HCT116 (cell line): ENCODE results near the gene NCKAP5. TPM values are rescaled to one million over a fixed set of nuclear protein-coding genes. Genes with fewer than 3 reads are reported as not detected.

Experiments used
- ATAC-seq: fragments of 200-7000 bp; cut with Tn5 transposase; 2 replicates; pipeline ENCODE4 v1.9.1; 2020; ENCODE audit warnings: mild to moderate bottlenecking, moderate library complexity
- BruUV-seq: library from RNA; stranded (reverse); fragments of 400-500 nt; replicated peaks from 2 replicates; lab custom pipeline; 2021; lab: Mats Ljungman, UMichigan
- CTCF ChIA-PET: fragments of 300-600 bp; sonication (Branson Sonifier 250); formaldehyde crosslinking; loops from one replicate; lab custom pipeline; 2021; ENCODE audit warnings: antibody characterized with exemption; lab: Charles Lee
- POLR2A ChIA-PET: fragments of 300-600, 350-600 bp; sonication (Branson Sonifier 250); formaldehyde crosslinking; loops from one replicate; lab custom pipeline; 2021; ENCODE audit warnings: antibody characterized with exemption; lab: Charles Lee
- RAD21 ChIA-PET, 2 experiments: fragments of 300-600 bp; sonication (Branson Sonifier 250); formaldehyde crosslinking; loops; one replicate each; lab custom pipeline; 2023; ENCODE audit warnings: low total read pairs in 2 of 2; ENCODE audit not compliant: uncharacterized antibody in 2 of 2, unreplicated experiment in 2 of 2, low non-redundant PET in 1 of 2; lab: Charles Lee
- DNase-seq: peaks from one replicate; pipeline ENCODE4 v3.0.0-alpha.2; 2010; ENCODE audit warnings: low read depth, low spot score
- H2AFZ ChIP-seq: fragments of 200-600 bp; shearing (Covaris generic), sonication (generic); 2 replicates; pipeline ENCODE4 v1.6.1; 2017; ENCODE audit warnings: low read depth, mixed run types, mixed read lengths, antibody characterized with exemption, low read length; ENCODE audit not compliant: poor library complexity, severe bottlenecking
- H3K27ac ChIP-seq: 2 replicates; pipeline ENCODE4 v1.5.1; 2012; ENCODE audit warnings: low read depth, low read length
- H3K27me3 ChIP-seq: fragments of 200-600 bp; sonication (generic); 2 replicates; pipeline ENCODE4 v1.6.1; 2016; ENCODE audit warnings: mixed run types, low read length, mixed read lengths; ENCODE audit not compliant: insufficient read depth
- H3K36me3 ChIP-seq, 2 experiments: fragments of 200-500 bp in 1 of 2; fragments of 200-600 bp in 1 of 2; sonication (Bioruptor generic) in 1 of 2; sonication (generic) in 1 of 2; 2 replicates each; pipeline versions ENCODE4 v1.5.1 to v1.6.1; 2014 to 2016; ENCODE audit warnings: low read length in 2 of 2, inconsistent platforms in 1 of 2, mixed read lengths in 1 of 2, mixed run types in 1 of 2; ENCODE audit not compliant: insufficient read depth in 2 of 2, control insufficient read depth in 1 of 2
- H3K4me1 ChIP-seq, 2 experiments: fragments of 200-600 bp in 1 of 2; sonication (generic) in 1 of 2; 2 replicates each; pipeline versions ENCODE4 v1.5.1 to v1.6.1; 2012 to 2017; ENCODE audit warnings: low read length in 2 of 2, inconsistent platforms in 1 of 2, mild to moderate bottlenecking in 1 of 2, mixed read lengths in 1 of 2, mixed run types in 1 of 2, moderate library complexity in 1 of 2; ENCODE audit not compliant: insufficient read depth in 2 of 2, control insufficient read depth in 1 of 2
- H3K4me2 ChIP-seq: fragments of 200-600 bp; sonication (generic); 2 replicates; pipeline ENCODE4 v1.6.1; 2017; ENCODE audit warnings: mixed run types, low read length, mixed read lengths
- H3K4me3 ChIP-seq, 2 experiments: fragments of 200-600 bp in 1 of 2; sonication (generic) in 1 of 2; replicated peaks in 1 of 2; 2 replicates each; pipeline ENCODE4 v1.5.1; 2011 to 2016; ENCODE audit warnings: low read length in 2 of 2, control low read depth in 1 of 2, low read depth in 1 of 2, mild to moderate bottlenecking in 1 of 2, mixed read lengths in 1 of 2, mixed run types in 1 of 2
- H3K79me2 ChIP-seq: fragments of 200-600 bp; sonication (generic); 2 replicates; pipeline ENCODE4 v1.6.1; 2017; ENCODE audit warnings: mild to moderate bottlenecking, mixed run types, low read length, moderate library complexity, mixed read lengths; ENCODE audit not compliant: insufficient read depth
- H3K9ac ChIP-seq: fragments of 200-600 bp; sonication (generic); 2 replicates; pipeline ENCODE4 v1.6.1; 2016; ENCODE audit warnings: low read length, mixed read lengths
- H3K9me2 ChIP-seq: fragments of 200-600 bp; sonication (generic), shearing (Covaris generic); 2 replicates; pipeline ENCODE4 v1.6.1; 2017; ENCODE audit warnings: mixed run types, mild to moderate bottlenecking, moderate library complexity; ENCODE audit not compliant: insufficient read depth
- H3K9me3 ChIP-seq, 2 experiments: fragments of 200-500 bp in 1 of 2; fragments of 200-600 bp in 1 of 2; sonication (Bioruptor generic) in 1 of 2; sonication (generic) in 1 of 2; 2 replicates each; pipeline ENCODE4 v1.6.1; 2014 to 2017; ENCODE audit warnings: low read length in 2 of 2, mixed read lengths in 2 of 2, inconsistent platforms in 1 of 2, low read depth in 1 of 2, mild to moderate bottlenecking in 1 of 2, mixed run types in 1 of 2, moderate library complexity in 1 of 2; ENCODE audit not compliant: control insufficient read depth in 1 of 2, insufficient read depth in 1 of 2
- H4K20me1 ChIP-seq: fragments of 200-600 bp; sonication (generic), shearing (Covaris generic); 2 replicates; pipeline ENCODE4 v1.6.1; 2017; ENCODE audit warnings: mixed run types, mild to moderate bottlenecking, moderate library complexity; ENCODE audit not compliant: insufficient read depth
- CBX3 ChIP-seq: IDR thresholded peaks from 2 replicates; pipeline ENCODE4 v1.6.1; 2012; ENCODE audit warnings: low read depth
- CEBPB ChIP-seq: IDR thresholded peaks from 2 replicates; pipeline ENCODE4 v1.6.1; 2012; ENCODE audit warnings: low read depth
- EGR1 ChIP-seq: IDR thresholded peaks from 2 replicates; pipeline ENCODE4 v1.6.1; 2012; ENCODE audit warnings: low read depth
- ELF1 ChIP-seq: IDR thresholded peaks from 2 replicates; pipeline ENCODE4 v1.6.1; 2012; ENCODE audit warnings: low read depth, borderline replicate concordance
- EZH2 ChIP-seq: fragments of 200-600 bp; sonication (generic); IDR thresholded peaks from 2 replicates; pipeline ENCODE4 v1.6.1; 2017; ENCODE audit warnings: antibody characterized with exemption, mixed run types
- FOSL1 ChIP-seq: IDR thresholded peaks from 2 replicates; pipeline ENCODE4 v1.6.1; 2012; ENCODE audit warnings: low read depth
- RAD21 ChIP-seq: IDR thresholded peaks from 2 replicates; pipeline ENCODE4 v1.6.1; 2012; ENCODE audit warnings: low read depth, mild to moderate bottlenecking
- SIN3A ChIP-seq: IDR thresholded peaks from 2 replicates; pipeline ENCODE4 v1.6.1; 2012; ENCODE audit warnings: low read depth
- SP1 ChIP-seq: IDR thresholded peaks from 2 replicates; pipeline ENCODE4 v1.6.1; 2012; ENCODE audit warnings: low read depth
- SRF ChIP-seq: IDR thresholded peaks from 2 replicates; pipeline ENCODE4 v1.6.1; 2012; ENCODE audit warnings: low read depth
- TCF7L2 ChIP-seq: IDR thresholded peaks from 2 replicates; pipeline ENCODE4 v1.7.0; 2011; ENCODE audit warnings: borderline replicate concordance, inconsistent platforms; ENCODE audit not compliant: insufficient read depth, insufficient read length; ENCODE audit errors: extremely low read depth
- ZNF274 ChIP-seq: fragments of 200-500 bp; sonication (Bioruptor generic); IDR thresholded peaks from 2 replicates; pipeline ENCODE4 v1.6.1; 2014; ENCODE audit warnings: mild to moderate bottlenecking, low read depth, low read length, inconsistent platforms
- intact Hi-C: fragments of 100-400 bp; cut with micrococcal nuclease; formaldehyde crosslinking; loops from 2 replicates; pipeline ENCODE4 v1.10.0; 2022
- total RNA-seq: library from RNA; stranded (reverse); gene quantifications from one replicate; pipeline ENCODE4 v1.2.1, GENCODE V29; 2021; ENCODE audit not compliant: unreplicated experiment
- TF ChIP-seq, protein P1 (sequence below): IDR thresholded peaks from 2 replicates; pipeline ENCODE4 v1.6.1; 2012
- TF ChIP-seq, protein P2 (sequence below): IDR thresholded peaks from 2 replicates; pipeline ENCODE4 v1.6.1; 2011; ENCODE audit warnings: mild to moderate bottlenecking, low read length, moderate library complexity; ENCODE audit not compliant: insufficient replicate concordance; ENCODE audit errors: extremely low read depth
- TF ChIP-seq, protein P3 (sequence below): IDR thresholded peaks from 2 replicates; pipeline ENCODE4 v1.6.1; 2012; ENCODE audit warnings: low read depth
- TF ChIP-seq, protein P4 (sequence below): IDR thresholded peaks from 2 replicates; pipeline ENCODE4 v1.6.1; 2012

NCKAP5 gene
- total RNA-seq, 1 experiment from 2014 or later, result 0.30 TPM

DNA sequence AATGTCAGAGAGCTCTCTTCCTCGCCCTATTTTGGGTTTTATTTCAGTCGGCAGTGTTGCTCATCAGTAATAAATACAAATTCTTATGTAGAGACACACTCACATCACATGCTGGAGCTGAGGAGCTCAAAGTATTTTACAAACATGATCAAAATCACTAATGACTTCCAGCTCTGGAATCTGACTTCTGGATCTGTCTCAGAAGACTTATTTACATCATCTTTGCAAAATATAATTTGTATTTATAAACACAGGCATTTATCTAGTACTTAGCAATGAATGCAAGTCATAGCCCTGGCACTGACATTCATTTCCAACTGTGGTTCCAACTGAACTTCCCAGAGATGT, 327.1 kb downstream of the NCKAP5 start:
- no peak overlapping the region for H3K27ac ChIP-seq
- no peak overlapping the region for H2AFZ ChIP-seq
- no peaks in the 10 kb centered on the region for H4K20me1 ChIP-seq
- H3K4me1 ChIP-seq, result no peaks in the 10 kb centered on the region
- no peaks in the 10 kb centered on the region for H3K79me2 ChIP-seq
- H3K4me3 ChIP-seq, result no peak overlapping the region
- intact Hi-C loops, result no loop called here
- H3K9ac ChIP-seq, result no peak overlapping the region
- CTCF ChIA-PET, result no interaction called here
- BruUV-seq, result no TSS peak
- H3K9me3 ChIP-seq, result no peaks in the 10 kb centered on the region
- H3K4me2 ChIP-seq, result no peak overlapping the region
- H3K9me2 ChIP-seq, result no peaks in the 10 kb centered on the region
- ATAC-seq, result no peak
- RAD21 ChIA-PET, result no interaction called here
- H3K27me3 ChIP-seq, result 0 out of 2 replicates have a peak, but pooled peaks cover 3% of the 10 kb centered on the region
- TF ChIP-seq, protein P1, sequence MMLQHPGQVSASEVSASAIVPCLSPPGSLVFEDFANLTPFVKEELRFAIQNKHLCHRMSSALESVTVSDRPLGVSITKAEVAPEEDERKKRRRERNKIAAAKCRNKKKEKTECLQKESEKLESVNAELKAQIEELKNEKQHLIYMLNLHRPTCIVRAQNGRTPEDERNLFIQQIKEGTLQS, result no peak
- no peak for TF ChIP-seq ELF1
- TF ChIP-seq SIN3A, result no peak
- TF ChIP-seq RAD21, result no peak
- no peak for TF ChIP-seq ZNF274
- TF ChIP-seq, protein P2, sequence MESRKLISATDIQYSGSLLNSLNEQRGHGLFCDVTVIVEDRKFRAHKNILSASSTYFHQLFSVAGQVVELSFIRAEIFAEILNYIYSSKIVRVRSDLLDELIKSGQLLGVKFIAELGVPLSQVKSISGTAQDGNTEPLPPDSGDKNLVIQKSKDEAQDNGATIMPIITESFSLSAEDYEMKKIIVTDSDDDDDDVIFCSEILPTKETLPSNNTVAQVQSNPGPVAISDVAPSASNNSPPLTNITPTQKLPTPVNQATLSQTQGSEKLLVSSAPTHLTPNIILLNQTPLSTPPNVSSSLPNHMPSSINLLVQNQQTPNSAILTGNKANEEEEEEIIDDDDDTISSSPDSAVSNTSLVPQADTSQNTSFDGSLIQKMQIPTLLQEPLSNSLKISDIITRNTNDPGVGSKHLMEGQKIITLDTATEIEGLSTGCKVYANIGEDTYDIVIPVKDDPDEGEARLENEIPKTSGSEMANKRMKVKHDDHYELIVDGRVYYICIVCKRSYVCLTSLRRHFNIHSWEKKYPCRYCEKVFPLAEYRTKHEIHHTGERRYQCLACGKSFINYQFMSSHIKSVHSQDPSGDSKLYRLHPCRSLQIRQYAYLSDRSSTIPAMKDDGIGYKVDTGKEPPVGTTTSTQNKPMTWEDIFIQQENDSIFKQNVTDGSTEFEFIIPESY, result no peak
- TF ChIP-seq CEBPB, result no peak
- TF ChIP-seq, protein P3, sequence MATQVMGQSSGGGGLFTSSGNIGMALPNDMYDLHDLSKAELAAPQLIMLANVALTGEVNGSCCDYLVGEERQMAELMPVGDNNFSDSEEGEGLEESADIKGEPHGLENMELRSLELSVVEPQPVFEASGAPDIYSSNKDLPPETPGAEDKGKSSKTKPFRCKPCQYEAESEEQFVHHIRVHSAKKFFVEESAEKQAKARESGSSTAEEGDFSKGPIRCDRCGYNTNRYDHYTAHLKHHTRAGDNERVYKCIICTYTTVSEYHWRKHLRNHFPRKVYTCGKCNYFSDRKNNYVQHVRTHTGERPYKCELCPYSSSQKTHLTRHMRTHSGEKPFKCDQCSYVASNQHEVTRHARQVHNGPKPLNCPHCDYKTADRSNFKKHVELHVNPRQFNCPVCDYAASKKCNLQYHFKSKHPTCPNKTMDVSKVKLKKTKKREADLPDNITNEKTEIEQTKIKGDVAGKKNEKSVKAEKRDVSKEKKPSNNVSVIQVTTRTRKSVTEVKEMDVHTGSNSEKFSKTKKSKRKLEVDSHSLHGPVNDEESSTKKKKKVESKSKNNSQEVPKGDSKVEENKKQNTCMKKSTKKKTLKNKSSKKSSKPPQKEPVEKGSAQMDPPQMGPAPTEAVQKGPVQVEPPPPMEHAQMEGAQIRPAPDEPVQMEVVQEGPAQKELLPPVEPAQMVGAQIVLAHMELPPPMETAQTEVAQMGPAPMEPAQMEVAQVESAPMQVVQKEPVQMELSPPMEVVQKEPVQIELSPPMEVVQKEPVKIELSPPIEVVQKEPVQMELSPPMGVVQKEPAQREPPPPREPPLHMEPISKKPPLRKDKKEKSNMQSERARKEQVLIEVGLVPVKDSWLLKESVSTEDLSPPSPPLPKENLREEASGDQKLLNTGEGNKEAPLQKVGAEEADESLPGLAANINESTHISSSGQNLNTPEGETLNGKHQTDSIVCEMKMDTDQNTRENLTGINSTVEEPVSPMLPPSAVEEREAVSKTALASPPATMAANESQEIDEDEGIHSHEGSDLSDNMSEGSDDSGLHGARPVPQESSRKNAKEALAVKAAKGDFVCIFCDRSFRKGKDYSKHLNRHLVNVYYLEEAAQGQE, result no peak
- no peak for TF ChIP-seq SP1
- TF ChIP-seq CBX3, result no peak
- TF ChIP-seq EGR1, result no peak
- TF ChIP-seq, protein P4, sequence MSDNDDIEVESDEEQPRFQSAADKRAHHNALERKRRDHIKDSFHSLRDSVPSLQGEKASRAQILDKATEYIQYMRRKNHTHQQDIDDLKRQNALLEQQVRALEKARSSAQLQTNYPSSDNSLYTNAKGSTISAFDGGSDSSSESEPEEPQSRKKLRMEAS, result no peak
- TF ChIP-seq SRF, result no peak
- TF ChIP-seq EZH2, result no peak
- TF ChIP-seq TCF7L2, result no peak
- TF ChIP-seq FOSL1, result no peak
- H3K36me3 ChIP-seq, result no peaks in the 10 kb centered on the region
- DNase-seq, result no peak
- POLR2A ChIA-PET, result no interaction called here
